B cell (primary cell): ENCODE data around the gene NUSAP1. TPM values are rescaled to one million over a fixed set of nuclear protein-coding genes. Genes with fewer than 3 reads are reported as not detected.
A peak's percentile ranks its signal among the peaks of the same experiment; 100 is the strongest.
"Not testable (repeated sequence)": the region's sequence is repeated elsewhere in the genome, so short reads cannot be mapped to it uniquely, and the experiment has no call there.

Source experiments
- ATAC-seq: fragments of 200-7000 bp; cut with Tn5 transposase; one replicate; pipeline ENCODE4 v1.10.0; 2021; ENCODE audit warnings: low read depth, mild to moderate bottlenecking, moderate number of reproducible peaks, moderate library complexity
- CTCF ChIA-PET: fragments of 350-600 bp; sonication (Branson Sonifier 250); formaldehyde crosslinking; loops from one replicate; lab custom pipeline; 2021; ENCODE audit warnings: antibody characterized with exemption, inconsistent platforms; lab: Charles Lee
- POLR2A ChIA-PET: fragments of 350-600 bp; sonication (Branson Sonifier 250); formaldehyde crosslinking; loops from one replicate; lab custom pipeline; 2021; ENCODE audit warnings: antibody characterized with exemption; lab: Charles Lee
- DNase-seq: peaks from one replicate; pipeline ENCODE4 v3.0.0; 2013
- H2AFZ ChIP-seq: 2 replicates; pipeline ENCODE4 v1.6.1; 2012; ENCODE audit warnings: mild to moderate bottlenecking, low read depth, low read length; ENCODE audit not compliant: insufficient read depth, poor library complexity, severe bottlenecking
- H3K27ac ChIP-seq, 2 donors: 1 replicate in 1 of 2; 2 replicates in 1 of 2; pipeline ENCODE4 v1.5.1; 2012 to 2013; ENCODE audit warnings: low read length in 2 of 2, mild to moderate bottlenecking in 2 of 2, moderate library complexity in 1 of 2
- H3K27me3 ChIP-seq, 4 experiments: fragments of 200-600 bp in 1 of 4; sonication (generic) in 1 of 4; replicated peaks in 1 of 4; 1 replicate in 2 of 4; 2 replicates in 2 of 4; pipeline versions ENCODE4 v1.6.1 to v1.7.0; 2013 to 2016; ENCODE audit warnings: low read length in 3 of 4, mild to moderate bottlenecking in 2 of 4, mixed read lengths in 1 of 4, moderate library complexity in 1 of 4; ENCODE audit not compliant: insufficient read depth in 4 of 4, control insufficient read depth in 3 of 4; ENCODE audit errors: control extremely low read depth in 1 of 4
- H3K36me3 ChIP-seq, 2 experiments: replicated peaks in 1 of 2; 1 replicate in 1 of 2; 2 replicates in 1 of 2; pipeline versions ENCODE4 v1.6.1 to v1.7.1; 2013; ENCODE audit warnings: low read length in 1 of 2; ENCODE audit not compliant: insufficient read depth in 2 of 2, control insufficient read depth in 1 of 2; ENCODE audit errors: control extremely low read depth in 1 of 2, extremely low read depth in 1 of 2
- H3K4me1 ChIP-seq, 2 donors: fragments of 200-600 bp in 1 of 2; sonication (generic) in 1 of 2; 1 replicate in 1 of 2; 2 replicates in 1 of 2; pipeline versions ENCODE4 v1.5.1 to v1.6.1; 2013 to 2017; ENCODE audit warnings: low read length in 2 of 2; ENCODE audit not compliant: control insufficient read depth in 2 of 2, insufficient read depth in 2 of 2
- H3K4me2 ChIP-seq: replicated peaks from 2 replicates; pipeline ENCODE3; 2012; ENCODE audit warnings: mild to moderate bottlenecking, low read depth, low read length; ENCODE audit not compliant: poor library complexity, severe bottlenecking
- H3K4me3 ChIP-seq, 5 experiments: fragments of 200-600 bp in 1 of 5; sonication (generic) in 1 of 5; 1 replicate in 3 of 5; 2 replicates in 2 of 5; pipeline versions ENCODE4 v1.5.1 to v1.7.0; 2011 to 2016; ENCODE audit warnings: low read length in 4 of 5, mild to moderate bottlenecking in 4 of 5, low read depth in 2 of 5, control low read depth in 1 of 5, moderate library complexity in 1 of 5; ENCODE audit not compliant: insufficient read depth in 1 of 5; ENCODE audit errors: control extremely low read depth in 1 of 5, extremely low read depth in 1 of 5
- H3K79me2 ChIP-seq: fragments of 200-600 bp; sonication (generic); one replicate; pipeline ENCODE4 v1.6.0; 2016; ENCODE audit warnings: low read length; ENCODE audit not compliant: control insufficient read depth, insufficient read depth
- H3K9ac ChIP-seq: fragments of 200-600 bp; sonication (generic); 2 replicates; pipeline ENCODE4 v1.6.1; 2017; ENCODE audit warnings: mild to moderate bottlenecking, low read length, moderate library complexity
- H3K9me3 ChIP-seq, 3 donors: one replicate each; pipeline versions ENCODE4 v1.6.1 to v1.7.1; 2013; ENCODE audit warnings: low read length in 2 of 3; ENCODE audit not compliant: control insufficient read depth in 2 of 3, insufficient read depth in 1 of 3; ENCODE audit errors: control extremely low read depth in 1 of 3
- H4K20me1 ChIP-seq: 2 replicates; pipeline ENCODE4 v1.6.0; 2012; ENCODE audit warnings: mild to moderate bottlenecking, low read length; ENCODE audit not compliant: insufficient read depth, control insufficient read depth, poor library complexity, severe bottlenecking
- H3K27ac Mint-ChIP-seq: one replicate; pipeline ENCODE4 v1.8.0; 2021; ENCODE audit warnings: mixed read lengths
- H3K27me3 Mint-ChIP-seq: one replicate; pipeline ENCODE4 v1.8.0; 2021; ENCODE audit warnings: mixed read lengths
- H3K4me1 Mint-ChIP-seq: one replicate; pipeline ENCODE4 v1.8.0; 2021; ENCODE audit warnings: mixed read lengths
- H3K4me3 Mint-ChIP-seq: one replicate; pipeline ENCODE4 v1.8.0; 2021; ENCODE audit warnings: mixed read lengths
- H3K9me3 Mint-ChIP-seq: one replicate; pipeline ENCODE4 v1.8.0; 2022; ENCODE audit warnings: mixed read lengths; ENCODE audit not compliant: insufficient read depth
- EZH2 ChIP-seq: IDR thresholded peaks from 2 replicates; pipeline ENCODE4 v1.6.1; 2012; ENCODE audit warnings: borderline replicate concordance, low read depth, mild to moderate bottlenecking, moderate library complexity, low read length; ENCODE audit not compliant: insufficient read depth, poor library complexity, severe bottlenecking
- WGBS: methylation state at CpG from one replicate; pipeline ENCODE4 v1.1.5; 2013; ENCODE audit warnings: missing lambda C conversion rate; ENCODE audit not compliant: insufficient coverage; 5-methylcytosine and 5-hydroxymethylcytosine counted together
- intact Hi-C: fragments of 100-400 bp; cut with micrococcal nuclease; formaldehyde crosslinking; loops from one replicate; pipeline ENCODE4 v1.10.0; 2022
- polyA minus RNA-seq: library from RNA; depleted of rRNA, polyadenylated mRNA; stranded (reverse); fragments of >200 nt; gene quantifications from 2 replicates; pipeline ENCODE4 v1.2.3, GENCODE V29; 2012
- polyA plus RNA-seq: library from polyadenylated mRNA; depleted of rRNA; stranded (reverse); fragments of >200 nt; gene quantifications from 2 replicates; pipeline ENCODE4 v1.2.3, GENCODE V29; 2012
- total RNA-seq, 2 donors: library from RNA; stranded (reverse); fragments of 120-200 nt in 1 of 2; gene quantifications; 1 replicate in 1 of 2; 2 replicates in 1 of 2; pipeline versions ENCODE4 v1.2.3 to v1.2.4, GENCODE V29; 2013 to 2022
- TF ChIP-seq, protein P1 (sequence below): fragments of 200-600 bp; IDR thresholded peaks from one replicate; pipeline ENCODE4 v1.8.0; 2022; ENCODE audit warnings: antibody characterized with exemption, mild to moderate bottlenecking

The NUSAP1 gene, protein sequence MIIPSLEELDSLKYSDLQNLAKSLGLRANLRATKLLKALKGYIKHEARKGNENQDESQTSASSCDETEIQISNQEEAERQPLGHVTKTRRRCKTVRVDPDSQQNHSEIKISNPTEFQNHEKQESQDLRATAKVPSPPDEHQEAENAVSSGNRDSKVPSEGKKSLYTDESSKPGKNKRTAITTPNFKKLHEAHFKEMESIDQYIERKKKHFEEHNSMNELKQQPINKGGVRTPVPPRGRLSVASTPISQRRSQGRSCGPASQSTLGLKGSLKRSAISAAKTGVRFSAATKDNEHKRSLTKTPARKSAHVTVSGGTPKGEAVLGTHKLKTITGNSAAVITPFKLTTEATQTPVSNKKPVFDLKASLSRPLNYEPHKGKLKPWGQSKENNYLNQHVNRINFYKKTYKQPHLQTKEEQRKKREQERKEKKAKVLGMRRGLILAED
- total RNA-seq (5.4 and 7.4 TPM in 2 replicates), polyA plus RNA-seq (6.5 and 8.3 TPM in 2 replicates), polyA minus RNA-seq (8.9 and 10.4 TPM in 2 replicates)
- total RNA-seq (2013), result 10.8 TPM

DNA sequence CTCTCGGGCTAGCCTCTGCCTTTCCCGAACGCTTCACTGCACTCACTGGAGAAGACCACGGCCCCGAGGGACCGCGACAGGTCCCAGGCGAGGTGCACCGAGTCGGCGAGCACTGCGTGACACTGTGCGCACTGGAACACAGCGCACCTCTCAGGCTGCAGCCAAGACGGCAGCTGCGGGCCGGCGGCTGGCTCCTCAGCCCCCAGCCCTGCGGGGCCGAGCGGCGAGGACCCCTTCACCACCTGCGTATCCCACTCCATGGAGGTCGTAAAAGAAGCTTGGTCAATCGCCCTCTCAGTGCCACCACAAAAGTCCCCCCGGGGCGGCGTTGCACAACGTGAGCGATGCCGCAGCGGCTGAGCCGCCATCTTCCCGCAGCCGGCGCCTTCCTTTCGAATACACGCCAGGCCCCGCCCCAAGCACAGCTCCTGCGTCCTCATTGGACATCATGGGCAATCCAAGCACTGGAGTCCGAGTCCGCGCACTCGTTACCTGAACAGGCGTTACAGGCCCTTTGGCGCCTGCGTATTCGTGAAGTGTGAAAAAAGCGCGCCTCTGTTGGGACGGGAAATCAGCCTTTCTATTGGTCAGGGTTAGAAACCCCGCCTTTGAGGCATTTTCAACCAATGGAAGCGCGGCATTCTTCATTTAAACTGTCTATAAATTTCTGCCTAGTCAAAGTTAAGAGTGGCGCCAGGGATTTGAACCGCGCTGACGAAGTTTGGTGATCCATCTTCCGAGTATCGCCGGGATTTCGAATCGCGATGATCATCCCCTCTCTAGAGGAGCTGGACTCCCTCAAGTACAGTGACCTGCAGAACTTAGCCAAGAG lies at the start of gene NUSAP1, which contains the start of gene OIP5:
Gene NUSAP1 (plus strand): TSS at position 688 of the 832 bp plus-strand sequence. CDS start 77 bp downstream, at position 765.
Gene OIP5 (minus strand): TSS at position 398 of the 832 bp plus-strand sequence. CDS start 30 bp downstream, at position 368.
- Histone ChIP-seq H3K9me3 (no peaks in the 10 kb centered on the region), H3K4me2 (peak within 1 kb of the TSS; percentile 89), H3K4me1 (peaks cover 13 to 19% of the 10 kb centered on the region in 2 donors), H3K27ac (peak within 1 kb of the TSS; percentile 45 to 76), H3K27me3 (no peaks in the 10 kb centered on the region), H3K79me2 (peaks cover 12% of the 10 kb centered on the region), H2AFZ (peak within 1 kb of the TSS; percentile 98), H4K20me1 (no peaks in the 10 kb centered on the region), H3K4me3 (peak within 1 kb of the TSS; percentile 84 to 98 (median 89)), H3K9ac (peak within 1 kb of the TSS; percentile 82), H3K36me3 (no peaks in the 10 kb centered on the region)
- peak within 1 kb of the TSS; percentile 99 for H3K4me3 Mint-ChIP-seq
- no peaks in the 10 kb centered on the region for H3K9me3 Mint-ChIP-seq
- intact Hi-C loops, result loop anchor here (1.0 to 2.0 kb wide), 9 partner anchors 42 to 578 kb away; partner anchors contain the start of genes CHP1, INO80, MGA and NDUFAF1
- H3K27me3 Mint-ChIP-seq, result no peaks in the 10 kb centered on the region
- peak; percentile 94 for ATAC-seq
- TF ChIP-seq, protein P1, sequence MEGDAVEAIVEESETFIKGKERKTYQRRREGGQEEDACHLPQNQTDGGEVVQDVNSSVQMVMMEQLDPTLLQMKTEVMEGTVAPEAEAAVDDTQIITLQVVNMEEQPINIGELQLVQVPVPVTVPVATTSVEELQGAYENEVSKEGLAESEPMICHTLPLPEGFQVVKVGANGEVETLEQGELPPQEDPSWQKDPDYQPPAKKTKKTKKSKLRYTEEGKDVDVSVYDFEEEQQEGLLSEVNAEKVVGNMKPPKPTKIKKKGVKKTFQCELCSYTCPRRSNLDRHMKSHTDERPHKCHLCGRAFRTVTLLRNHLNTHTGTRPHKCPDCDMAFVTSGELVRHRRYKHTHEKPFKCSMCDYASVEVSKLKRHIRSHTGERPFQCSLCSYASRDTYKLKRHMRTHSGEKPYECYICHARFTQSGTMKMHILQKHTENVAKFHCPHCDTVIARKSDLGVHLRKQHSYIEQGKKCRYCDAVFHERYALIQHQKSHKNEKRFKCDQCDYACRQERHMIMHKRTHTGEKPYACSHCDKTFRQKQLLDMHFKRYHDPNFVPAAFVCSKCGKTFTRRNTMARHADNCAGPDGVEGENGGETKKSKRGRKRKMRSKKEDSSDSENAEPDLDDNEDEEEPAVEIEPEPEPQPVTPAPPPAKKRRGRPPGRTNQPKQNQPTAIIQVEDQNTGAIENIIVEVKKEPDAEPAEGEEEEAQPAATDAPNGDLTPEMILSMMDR, result peak; percentile 40
- no peak for TF ChIP-seq EZH2
- ChIA-PET POLR2A (interaction anchor here (0.5 to 2.1 kb wide), 4 partner anchors 49 to 942 kb away, joined by 3 to 7 read pairs (median 4); partner anchors contain the start of genes CHP1, EXD1 and INO80), CTCF (interaction anchor here (0.6 to 2.1 kb wide), 9 partner anchors 23 to 779 kb away, joined by 3 to 11 read pairs (median 4); no protein-coding TSS in a partner anchor)
- under 1% methylated on average over 63 of the region's 64 CpGs for WGBS
- peaks cover 27% of the 10 kb centered on the region for H3K4me1 Mint-ChIP-seq
- H3K27ac Mint-ChIP-seq, result peak within 1 kb of the TSS; percentile 95
- DNase-seq, result peak; percentile 98

DNA sequence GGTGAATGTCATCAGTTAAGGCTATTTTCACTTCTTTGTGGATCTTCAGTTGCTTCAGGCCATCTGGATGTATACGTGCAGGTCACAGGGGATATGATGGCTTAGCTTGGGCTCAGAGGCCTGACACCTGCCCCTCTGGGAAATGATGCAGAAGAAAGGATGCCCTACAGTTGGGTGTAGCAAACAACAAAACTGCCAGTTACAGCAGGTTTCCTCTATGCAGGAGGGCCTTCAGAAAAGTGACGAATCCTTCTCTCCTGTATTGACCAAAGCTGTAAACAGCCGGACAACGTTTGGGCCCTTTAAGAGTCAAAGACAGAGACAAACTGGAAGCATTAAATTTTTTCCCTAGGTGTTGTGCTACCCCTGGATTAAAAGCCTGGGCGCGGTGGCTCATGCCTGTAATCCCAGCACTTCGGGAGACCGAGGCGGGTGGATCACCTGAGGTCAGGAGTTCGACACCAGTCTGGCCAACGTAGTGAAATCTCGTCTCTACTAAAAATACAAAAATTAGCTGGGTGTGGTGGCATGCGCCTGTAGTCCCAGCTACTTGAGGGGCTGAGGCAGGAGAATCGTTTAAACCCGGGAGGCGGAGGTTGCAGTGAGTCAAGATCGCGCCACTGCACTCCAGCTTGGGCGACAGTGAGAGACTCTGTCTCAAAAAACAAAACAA lies 49.6 kb upstream of the NUSAP1 start:
- Histone ChIP-seq H2AFZ (peak overlapping the region; percentile 89), H3K36me3 (peaks cover 3 to 33% of the 10 kb centered on the region in 2 experiments), H3K9ac (peak overlapping the region; percentile 85), H3K4me3 (peak overlapping the region; percentile 61 to 97 (median 93)), H3K79me2 (peaks cover 41% of the 10 kb centered on the region), H3K27ac (peak overlapping the region; percentile 86 to 90), H3K4me2 (peak overlapping the region; percentile 79), H3K4me1 (peaks cover 16 to 31% of the 10 kb centered on the region in 2 donors)
- Mint-ChIP-seq H3K4me3 (peak overlapping the region; percentile 95), H3K4me1 (peaks cover 37% of the 10 kb centered on the region), H3K27ac (peak overlapping the region; percentile 97)
- POLR2A ChIA-PET, result interaction anchor here (0.8 to 1.5 kb wide), 5 partner anchors 9 to 990 kb away, joined by 3 to 10 read pairs (median 3); partner anchors contain the start of genes CHP1, EXD1, GANC and NUSAP1
- DNase-seq, result peak; percentile 52
- H3K27me3 Mint-ChIP-seq, H3K9me3 ChIP-seq, H3K27me3 ChIP-seq, H4K20me1 ChIP-seq, ATAC-seq, H3K9me3 Mint-ChIP-seq: not testable (repeated sequence)
- intact Hi-C loops, result loop anchor here (1.0 to 5.0 kb wide), 9 partner anchors 8 to 901 kb away; partner anchors contain the start of genes CHP1, KNSTRN, NDUFAF1 and NUSAP1
- WGBS, result 57% methylated on average over 14 of the region's 19 CpGs
- CTCF ChIA-PET, result interaction anchor here (0.6 to 0.9 kb wide), 2 partner anchors 52 to 559 kb away, joined by 4 to 5 read pairs; partner anchors contain the start of gene CHP1
